HG03575 (cell line): Measurements from ENCODE around the gene MRPL3.

Source experiments
- ATAC-seq: cut with Tn5 transposase; IDR thresholded peaks from one replicate; pipeline ENCODE4 v1.9.1; 2021; ENCODE audit not compliant: unreplicated experiment, insufficient number of reproducible peaks, low FRiP score; ENCODE audit errors: extremely low read depth

Gene MRPL3

DNA sequence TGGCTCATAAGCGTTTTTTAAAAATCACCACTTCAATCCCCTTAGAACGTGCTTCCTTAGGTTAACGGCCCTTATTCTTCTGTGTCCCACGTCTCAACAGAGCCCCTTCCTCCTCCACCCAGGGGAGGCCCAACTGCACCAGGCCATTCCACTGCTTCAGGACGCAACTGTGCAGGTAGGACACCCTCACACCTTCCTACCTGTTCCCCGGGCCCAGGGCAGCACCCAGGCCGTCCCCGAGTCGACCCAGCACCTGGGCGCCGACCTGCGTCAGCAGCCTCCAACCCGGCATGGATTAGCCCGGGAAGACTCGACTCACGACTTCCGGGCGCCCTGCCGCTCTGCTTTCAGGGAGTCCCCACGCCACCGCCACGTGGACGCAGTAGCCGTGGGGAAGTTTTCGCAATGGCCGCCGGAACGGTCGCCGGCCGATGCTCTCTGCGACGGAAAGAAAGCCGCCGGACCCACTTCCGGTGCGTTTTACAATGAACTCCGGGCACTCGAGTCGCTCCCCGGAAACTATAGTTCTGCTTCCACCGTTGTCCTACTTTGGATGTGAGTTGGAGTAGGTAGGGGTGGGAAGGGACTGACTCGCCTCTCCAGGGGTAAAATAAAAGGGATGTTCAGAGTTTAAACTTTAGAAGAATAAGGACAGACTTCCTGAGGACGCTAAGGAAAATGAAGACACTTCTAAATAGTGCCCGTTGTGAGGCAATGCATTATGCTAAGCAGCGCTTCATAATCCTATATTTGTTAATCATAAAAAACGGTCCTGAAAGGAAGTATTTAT is at the start of gene MRPL3:
MRPL3 (minus strand) TSS at position 442 of the 790 bp plus-strand sequence; CDS start at position 292, 150 bp downstream.
- peak; percentile 74 for ATAC-seq

DNA sequence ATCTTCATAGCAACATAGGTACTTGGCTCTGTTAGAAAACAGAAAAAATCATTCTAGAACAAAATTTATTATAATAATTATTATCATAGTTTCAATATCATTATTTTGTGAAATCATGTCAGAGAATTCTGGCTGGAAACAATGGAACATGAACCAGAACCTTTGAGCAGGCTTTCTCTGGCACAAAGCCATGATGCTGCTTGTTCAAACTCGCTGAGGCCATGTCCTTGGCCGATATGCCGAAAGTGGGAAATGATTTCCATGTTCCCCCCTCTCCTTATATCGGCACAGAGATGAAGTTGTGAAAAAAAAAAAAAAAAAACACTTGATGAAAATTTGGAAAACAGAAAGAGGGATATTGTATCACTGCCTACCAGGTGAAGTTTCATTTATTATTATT is 49.0 kb upstream of the MRPL3 start:
- no peak for ATAC-seq

DNA sequence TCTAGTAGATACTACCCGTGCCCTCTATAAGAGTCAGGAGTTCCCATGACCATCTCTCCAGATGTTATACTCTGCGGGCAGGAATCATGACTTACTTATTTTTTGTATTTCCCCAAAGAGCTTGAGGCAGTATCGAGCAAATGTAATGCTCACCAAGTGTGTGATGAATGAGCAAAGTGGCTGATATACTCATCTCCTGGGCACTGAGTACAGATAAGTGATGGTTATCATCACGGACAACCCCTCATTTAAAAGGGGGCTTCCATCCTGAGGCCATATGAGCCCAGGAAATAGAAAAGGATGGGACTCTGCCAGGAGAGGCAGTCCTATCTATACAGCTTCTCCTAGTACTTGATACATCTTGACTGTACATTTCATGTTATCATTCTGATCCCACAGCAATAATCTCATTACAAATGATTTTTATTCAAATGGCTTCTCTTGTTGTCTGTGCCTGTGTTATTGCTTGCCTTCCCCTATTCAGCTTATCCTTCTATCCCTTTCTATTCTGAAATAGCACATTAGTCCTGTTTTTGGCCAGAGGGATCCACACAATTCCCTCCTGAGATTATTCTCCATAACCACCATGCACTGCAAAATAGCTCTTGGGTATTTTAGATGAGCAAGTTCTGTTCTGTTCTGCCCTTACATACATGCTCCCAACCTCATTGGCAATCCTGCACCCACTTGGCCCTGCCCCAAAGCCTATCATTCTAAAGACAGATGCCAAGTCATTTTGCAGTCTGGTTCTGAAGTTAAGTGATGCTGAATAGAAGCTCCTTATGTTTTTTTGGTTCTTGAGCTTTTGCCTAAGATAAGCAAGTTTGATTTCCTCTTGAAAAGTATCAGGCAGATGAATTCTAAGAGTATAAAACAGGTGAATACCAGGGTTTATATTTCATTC is 48.0 kb upstream of the MRPL3 start:
- ATAC-seq, result no peak

DNA sequence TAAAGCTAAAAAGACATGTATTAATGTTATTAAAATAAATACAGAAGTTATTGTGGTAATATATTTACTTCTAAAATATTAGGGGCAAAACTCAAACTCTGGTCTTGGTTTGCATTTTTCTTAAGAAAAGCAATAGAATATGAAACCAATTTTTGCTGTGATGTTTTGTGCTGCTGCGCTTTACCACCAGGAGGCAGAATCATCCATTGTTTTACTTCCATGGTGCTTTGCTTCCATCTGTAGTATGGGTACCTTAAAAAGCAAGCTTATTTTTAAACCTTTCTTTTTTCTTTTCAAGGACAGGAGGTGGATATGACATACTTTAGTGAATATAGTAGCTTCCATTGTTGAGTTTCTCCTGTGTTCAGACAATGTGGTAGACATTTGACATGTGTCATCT is 46.6 kb upstream of the MRPL3 start:
- no peak for ATAC-seq

DNA sequence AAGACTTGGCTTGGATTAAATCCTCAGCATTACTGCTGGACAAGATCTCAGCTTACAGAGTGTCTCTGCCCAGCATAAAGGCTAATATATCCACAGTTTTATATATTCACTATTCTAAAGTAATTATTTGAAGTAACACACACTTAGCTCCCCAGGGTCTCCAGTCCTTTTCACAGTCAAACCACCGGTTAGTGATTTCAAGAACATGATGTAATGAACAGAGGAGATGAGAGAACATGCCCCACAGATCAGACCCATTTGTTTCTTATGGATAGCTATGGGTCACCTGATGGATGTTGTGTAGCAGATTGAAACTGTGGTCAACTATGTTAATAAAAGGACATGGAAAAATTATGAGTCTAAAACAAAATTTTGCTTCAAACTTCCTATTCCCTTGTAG is 44.8 kb upstream of the MRPL3 start:
- ATAC-seq, result no peak

DNA sequence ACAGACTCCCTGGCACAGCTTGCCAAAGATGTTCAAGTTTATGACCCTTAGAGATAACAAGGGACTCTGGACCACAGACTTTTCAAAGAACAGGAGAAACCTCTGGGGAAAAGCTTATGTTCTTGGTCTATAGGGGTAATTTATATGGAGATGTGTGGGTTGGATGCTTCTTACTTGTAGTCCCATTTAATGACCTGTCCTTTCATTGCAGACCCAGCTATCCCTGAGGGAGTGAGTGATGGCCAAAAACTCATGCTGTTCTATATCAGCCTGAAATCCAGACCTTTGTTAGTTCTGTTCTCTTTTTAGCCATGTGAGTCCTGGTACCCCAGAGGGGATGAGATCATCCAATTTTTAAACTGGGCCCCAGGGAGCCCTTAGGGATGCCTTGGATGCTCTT is 43.7 kb upstream of the MRPL3 start:
- ATAC-seq, result no peak

DNA sequence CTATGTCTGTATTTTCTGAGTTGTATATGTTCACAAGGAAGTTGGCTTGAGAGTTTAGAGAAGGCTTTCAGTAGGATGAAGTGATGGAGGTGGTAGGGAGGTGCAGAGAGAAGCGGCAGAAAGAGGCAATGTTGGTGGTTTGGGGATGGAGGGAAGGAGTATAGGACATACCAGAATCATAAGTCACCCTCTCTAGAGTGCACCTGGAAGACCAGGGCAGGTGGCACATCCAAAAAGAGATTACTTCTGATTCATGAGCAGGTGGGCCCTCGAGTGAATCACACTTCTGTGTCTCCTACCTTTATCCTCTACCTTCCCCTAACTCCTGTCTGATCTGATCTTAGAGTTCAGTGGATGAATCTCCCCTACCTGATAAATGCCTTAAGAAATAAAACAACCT is 41.8 kb upstream of the MRPL3 start:
- no peak for ATAC-seq

DNA sequence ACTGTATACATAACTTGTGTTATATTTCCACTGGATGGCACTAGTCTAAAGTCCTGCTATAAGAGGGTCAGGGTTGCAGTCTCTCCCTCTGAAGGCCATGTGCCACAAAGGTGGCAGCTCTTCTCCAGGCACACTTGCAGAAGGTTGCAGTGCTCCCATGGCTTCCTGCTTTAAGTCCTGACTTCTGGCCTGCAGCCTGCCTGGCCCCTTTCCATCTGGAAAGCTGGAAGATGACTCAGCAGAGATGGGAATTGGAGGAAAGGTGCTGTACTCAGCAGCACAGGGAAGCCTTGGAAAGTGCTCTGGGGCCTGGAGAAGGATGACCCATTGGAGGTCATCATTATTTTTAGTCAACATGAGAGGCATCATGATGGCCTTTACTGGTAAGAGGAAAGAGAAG is 40.9 kb upstream of the MRPL3 start:
- no peak for ATAC-seq

DNA sequence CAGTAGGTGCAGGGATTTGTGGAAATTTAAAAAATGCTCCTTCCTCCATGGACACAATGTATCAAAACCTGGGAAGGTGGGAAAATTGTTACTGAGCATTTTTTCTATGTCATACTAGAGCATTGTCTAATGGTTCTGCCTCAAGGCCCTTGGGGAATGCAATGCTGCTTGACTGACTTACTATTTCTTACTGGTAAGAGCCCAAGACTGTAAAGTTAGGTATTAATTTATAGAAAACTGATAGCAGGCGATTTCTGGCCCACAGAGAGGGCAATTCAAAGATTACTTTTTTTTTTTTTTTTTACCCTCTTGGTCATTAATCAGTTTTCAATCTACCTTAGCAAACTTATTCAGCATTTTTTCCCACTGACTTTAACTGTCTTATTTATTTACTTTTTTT is 38.5 kb upstream of the MRPL3 start:
- ATAC-seq, result no peak

DNA sequence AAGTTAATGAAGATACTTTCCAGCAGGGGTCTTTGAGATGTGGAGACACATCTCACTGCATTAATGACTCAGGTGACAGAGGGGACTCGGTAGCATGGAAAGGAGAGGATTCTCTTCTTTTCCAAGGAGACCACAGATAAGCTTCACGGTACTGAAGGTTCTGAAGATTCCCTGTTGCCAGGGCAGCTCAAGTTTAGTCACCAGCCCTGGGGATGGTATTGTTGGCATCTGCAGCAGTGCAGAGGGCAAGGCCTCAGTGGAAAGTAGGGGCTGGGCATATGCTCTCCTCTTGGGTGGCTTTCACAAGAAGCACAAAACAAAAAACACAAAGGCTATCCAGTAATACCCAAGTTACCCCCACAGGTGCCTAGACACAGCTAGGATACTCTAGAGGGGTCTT is 38.0 kb upstream of the MRPL3 start:
- no peak for ATAC-seq

DNA sequence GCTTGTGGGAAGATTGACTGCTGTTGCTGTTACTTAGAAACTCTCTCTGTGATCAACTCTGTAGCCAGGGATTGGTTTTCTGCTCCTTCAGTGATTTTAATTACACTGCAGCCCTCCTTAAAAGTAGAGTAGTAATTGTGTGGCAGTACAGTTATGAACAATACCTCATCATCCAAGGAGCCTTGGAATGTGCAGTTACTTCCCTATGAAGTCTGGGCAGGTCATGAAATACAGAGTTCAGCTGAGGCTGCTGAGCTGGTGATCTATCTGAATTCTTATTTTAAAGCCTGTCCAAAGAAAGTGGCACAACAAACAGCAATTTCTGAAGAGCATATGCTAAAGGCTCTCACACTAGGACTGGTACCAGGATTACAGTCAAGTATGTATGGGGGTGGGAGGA is 37.4 kb upstream of the MRPL3 start:
- ATAC-seq, result no peak

DNA sequence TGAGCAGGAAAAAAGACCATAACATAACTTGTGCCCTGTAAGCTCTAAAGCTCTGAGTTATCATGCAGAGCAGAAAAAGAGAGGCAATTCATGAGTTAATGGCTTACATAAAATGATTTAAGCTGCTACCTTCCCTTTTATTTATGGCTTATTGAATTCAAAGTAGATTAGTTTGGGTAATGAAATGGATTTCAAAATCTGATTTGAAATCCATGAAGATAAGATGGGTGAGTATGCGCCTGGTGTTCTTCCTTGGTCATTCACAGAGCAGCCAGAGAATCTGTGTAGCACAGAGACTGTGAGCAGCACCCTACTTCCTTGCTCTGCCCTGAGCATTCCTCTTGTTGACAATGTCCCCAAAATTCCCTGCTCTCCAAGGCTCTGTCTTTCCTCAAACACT is 36.2 kb upstream of the MRPL3 start:
- no peak for ATAC-seq

DNA sequence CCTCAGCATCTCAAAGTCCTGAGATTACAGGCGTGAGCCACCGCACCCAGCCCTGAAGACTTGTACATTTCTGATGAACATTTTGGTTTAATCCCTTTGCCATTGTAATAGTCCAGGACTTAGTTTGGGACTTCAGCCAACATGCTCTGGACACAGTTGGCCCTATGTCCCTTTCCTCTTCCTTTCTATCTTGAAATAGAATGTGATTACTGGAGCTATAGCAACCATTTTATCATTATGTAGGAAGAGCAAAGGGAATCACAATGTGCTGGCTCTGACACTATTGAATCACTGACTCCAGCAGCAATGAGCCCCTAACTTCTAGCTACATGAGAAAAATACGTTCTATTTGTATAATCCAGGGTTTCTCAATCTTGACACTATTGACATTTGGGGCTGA is 34.8 kb upstream of the MRPL3 start:
- no peak for ATAC-seq

DNA sequence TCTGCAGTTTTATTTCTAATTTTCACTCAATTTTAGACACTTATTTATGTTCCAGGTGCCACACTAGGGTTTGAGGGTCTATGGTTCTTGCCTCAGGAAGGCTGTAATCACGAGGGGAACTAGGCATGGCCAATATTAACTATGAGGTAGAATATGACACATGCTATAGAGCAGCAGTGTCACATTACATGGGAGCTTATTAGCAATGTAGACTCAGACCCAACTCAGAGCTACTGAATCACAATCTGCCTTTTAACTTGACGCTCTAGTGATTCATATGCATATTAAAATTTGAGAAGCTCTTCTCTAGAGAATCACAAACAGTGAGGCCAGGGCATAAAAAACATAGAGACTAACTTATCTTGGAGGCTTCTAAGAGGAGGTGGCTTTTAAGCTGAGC is 32.8 kb upstream of the MRPL3 start:
- no peak for ATAC-seq

DNA sequence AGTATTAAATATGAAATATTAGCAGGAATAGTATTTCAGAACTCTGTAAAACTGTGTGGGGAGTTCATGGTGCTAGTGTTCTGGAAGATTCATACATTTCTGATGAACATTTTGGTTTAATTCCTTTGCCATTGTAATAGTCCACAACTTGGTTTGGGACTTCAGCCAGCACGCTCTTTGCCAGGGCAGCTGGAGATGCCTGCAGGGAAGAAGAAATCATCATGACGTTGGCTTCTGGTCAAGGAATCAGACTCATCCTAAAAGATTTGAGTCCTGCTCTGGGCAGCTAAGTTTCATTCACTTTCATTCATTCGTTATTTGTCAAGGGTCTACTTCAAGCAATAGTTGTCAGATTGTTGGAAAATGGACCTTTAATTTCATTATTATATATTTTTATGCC is 32.4 kb upstream of the MRPL3 start:
- ATAC-seq, result no peak

DNA sequence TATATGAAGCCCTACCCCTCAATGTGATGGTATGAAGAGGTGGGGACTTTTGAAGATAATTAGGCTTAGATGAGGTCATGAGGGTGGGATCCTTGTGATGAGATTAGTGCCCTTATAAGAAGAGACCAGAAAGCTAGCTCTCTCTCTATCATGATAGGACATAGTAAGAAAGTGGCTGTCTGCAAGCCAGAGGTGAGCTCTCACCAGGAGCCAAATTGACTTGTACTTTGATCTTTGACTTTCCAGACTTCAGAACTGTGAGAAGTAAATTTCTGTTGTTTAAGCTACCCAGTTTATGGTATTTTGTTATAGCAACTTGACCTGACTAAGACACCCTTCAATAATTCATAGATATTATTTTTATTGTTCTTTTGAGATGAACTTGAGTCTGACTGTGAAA is 29.9 kb upstream of the MRPL3 start:
- no peak for ATAC-seq

DNA sequence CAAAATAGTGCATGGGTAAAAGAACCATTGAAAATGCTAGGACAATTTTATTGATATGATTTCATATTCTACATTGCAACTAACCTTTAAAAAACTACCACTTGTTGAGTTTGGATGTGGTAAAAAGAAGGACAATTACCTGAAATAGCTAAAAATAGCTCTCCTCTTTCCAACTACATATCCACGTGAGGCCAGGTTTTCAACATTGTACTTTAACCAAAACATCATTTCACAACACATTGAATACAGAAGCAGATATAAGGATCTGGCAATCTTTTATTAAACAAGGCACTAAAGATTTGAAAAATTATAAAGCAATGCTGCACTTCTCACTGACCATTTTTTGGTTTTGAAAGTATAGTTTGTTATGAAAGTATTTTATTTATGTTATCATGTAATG is 28.1 kb upstream of the MRPL3 start:
- no peak for ATAC-seq

DNA sequence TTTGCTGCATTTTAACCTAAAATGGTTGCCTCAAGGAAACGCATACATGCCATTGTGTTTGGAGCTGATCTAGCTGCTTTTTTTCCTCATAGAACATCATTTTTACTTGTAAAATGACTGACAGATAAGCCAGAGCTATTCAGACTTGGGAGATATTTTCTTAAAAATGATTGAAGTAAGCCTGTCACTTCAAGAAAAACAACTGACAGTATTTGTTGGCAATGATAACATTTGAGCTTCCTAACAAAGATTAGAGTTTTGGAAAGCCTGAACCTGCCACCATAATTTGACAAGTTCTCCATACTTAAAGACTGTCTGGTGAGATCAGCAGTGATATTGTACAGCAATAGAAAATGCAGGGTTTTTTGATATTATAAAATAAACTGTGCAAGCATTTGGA is 27.6 kb upstream of the MRPL3 start:
- no peak for ATAC-seq

DNA sequence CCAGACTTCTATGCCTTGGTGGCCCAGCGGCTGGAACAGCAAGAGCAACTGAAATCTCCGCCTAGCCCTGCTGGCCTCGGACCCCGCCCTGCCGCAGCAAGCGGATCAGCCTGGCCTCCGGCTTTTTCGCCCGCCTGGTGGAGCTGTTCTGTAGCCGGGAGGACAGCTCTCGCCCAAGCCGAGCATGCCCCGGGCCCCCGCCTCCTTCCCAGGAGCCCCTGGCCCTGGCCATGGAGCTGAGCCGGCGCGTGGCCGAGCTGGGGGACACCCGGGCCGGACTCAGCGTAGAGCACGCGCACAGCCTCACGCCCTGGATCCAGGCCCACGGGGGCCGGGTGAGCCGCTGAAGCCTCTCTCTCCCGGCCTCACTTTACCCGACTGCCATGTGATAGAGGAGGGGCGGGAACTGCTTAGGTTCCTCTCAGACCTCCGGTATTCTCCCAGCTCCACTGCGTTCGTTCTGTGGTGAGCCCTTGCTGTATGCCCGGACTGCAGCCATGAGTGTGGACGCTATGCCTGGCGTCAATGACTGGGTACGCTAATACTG is 24.1 kb upstream of the MRPL3 start:
- no peak for ATAC-seq

DNA sequence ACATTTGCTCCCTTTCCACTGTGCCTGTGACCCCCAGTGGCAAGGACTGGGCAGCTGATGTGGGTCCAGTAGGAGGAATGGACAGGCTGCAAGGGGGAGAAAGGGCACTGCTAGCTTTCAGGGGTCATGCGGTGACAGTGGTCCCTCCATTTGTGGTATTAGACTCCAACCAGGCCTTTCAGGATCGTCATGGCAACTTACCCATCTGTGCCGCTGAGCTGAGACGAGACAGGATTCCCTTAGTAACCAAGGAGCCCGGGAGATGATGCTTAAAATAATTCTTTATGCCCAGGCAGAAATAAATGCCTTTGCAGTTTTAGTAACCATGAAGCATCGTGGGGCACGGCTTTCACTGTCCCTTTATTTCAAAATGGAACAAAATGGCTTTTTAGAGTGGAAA is 15.9 kb upstream of the MRPL3 start:
- no peak for ATAC-seq
